ENCODE results near the gene HINFP. TPM values are rescaled to one million over a fixed set of nuclear protein-coding genes. Genes with fewer than 3 reads are reported as not detected.

Gene HINFP
- total and polyA plus RNA-seq, 9 of the 15 experiments (the other 6 are each of a cell fraction or from before 2014, with no cell fraction given): 13.8 to 34.1 (median 22.5) TPM

GRCh38 chr11:119108146-119108856 lies 13.1 kb upstream of the HINFP start (continued):
- peak; percentile 97 for TF ChIP-seq PKNOX1 (IDR thresholded peaks at IDR 0.05)
- peak; percentile 55 for TF ChIP-seq POLR2H (tag; IDR thresholded peaks at IDR 0.05; ENCODE audit: low read depth)
- TF ChIP-seq NELFE (IDR thresholded peaks at IDR 0.05; ENCODE audit: insufficient read depth, insufficient read length): no peak

- DNase-seq (ENCODE audit: extremely low read depth in 1 of 4, low spot score in 3 of 4) (no peak), ATAC-seq (no peak), FAIRE-seq (no peak)
- in situ Hi-C loops (cut with MboI): no loop called here
- POLR2A ChIA-PET: interaction anchor here (0.7 to 5.8 kb wide), 12 partner anchors 10 to 208 kb away, joined by 3 to 75 read pairs (median 4); partner anchors contain the start of genes HINFP, MCAM and NLRX1
- Histone ChIP-seq H3K9me3 (replicated peaks; ENCODE audit: control insufficient read depth, insufficient read depth, low read depth, low read length) (no peaks in the 10 kb centered on the region), H3K9ac (ENCODE audit: insufficient read depth in 1 of 2, low read depth in 2 of 2, low read length in 2 of 2) (peak overlapping the region; percentile 71 to 94; a peak in 3 of 4 replicates), H3K27me3 (ENCODE audit: control insufficient read depth in 2 of 2, insufficient read depth in 2 of 2, low read length in 2 of 2) (no peaks in the 10 kb centered on the region), H3K4me3 (peak overlapping the region; percentile 94), H4K20me1 (replicated peaks; ENCODE audit: control insufficient read depth, insufficient read depth, low read length) (peaks cover 18% of the 10 kb centered on the region), H3K4me1 (replicated peaks in 1 of 2; ENCODE audit: control insufficient read depth in 2 of 2, insufficient read depth in 2 of 2, low read length in 2 of 2) (peaks cover 32 to 34% of the 10 kb centered on the region in 2 experiments), H3K27ac (ENCODE audit: extremely low read depth, low read depth, low read length) (peak overlapping the region; percentile 83; the same call in 2 of the 3 replicates), H2AFZ (ENCODE audit: low read depth, low read length) (peak overlapping the region; percentile 64; the same call in 1 of the 2 replicates), H3K4me2 (ENCODE audit: insufficient read depth, low read length) (peak overlapping the region; percentile 99), H3K79me2 (ENCODE audit: control insufficient read depth, insufficient read depth, low read length) (peaks cover 41% of the 10 kb centered on the region), H3K36me3 (ENCODE audit: control insufficient read depth, insufficient read depth, low read length) (peaks cover 51% of the 10 kb centered on the region), H3K9me1 (ENCODE audit: control insufficient read depth, insufficient read depth, low read length) (no peaks in the 10 kb centered on the region)
- 18% methylated on average over 2 of the region's 2 CpGs for whole genome bisulfite sequencing (ENCODE audit: insufficient coverage, low coverage, missing lambda C conversion rate)
- BruUV-seq (replicated peaks): no TSS peak
- CTCF ChIA-PET (ENCODE audit: low intra/inter-chr PET ratio): no interaction called here
- intact Hi-C loops (cut with micrococcal nuclease): loop anchor here (5.0 kb wide), 1 partner anchor 268 kb away; no protein-coding TSS in a partner anchor
- TF ChIP-seq ZNF668 (CRISPR knock-in tag; IDR thresholded peaks at IDR 0.05): no peak
- no peak for TF ChIP-seq ZNF395 (CRISPR knock-in tag; IDR thresholded peaks at IDR 0.05)
- peak; percentile 88 for TF ChIP-seq NFIC (IDR thresholded peaks at IDR 0.05)
- TF ChIP-seq TRIM24 (IDR thresholded peaks at IDR 0.05): 0 out of 4 replicates have a peak, but pooled peaks of 1 of the 2 experiments have one; percentile 4
- TF ChIP-seq ZNF551 (CRISPR knock-in tag; IDR thresholded peaks at IDR 0.05): no peak
- no peak for TF ChIP-seq GTF2F1 (IDR thresholded peaks at IDR 0.05; ENCODE audit: low read depth, low read length)
- peak; percentile 11; the same call in 1 of the 2 replicates for TF ChIP-seq GABPA (tag; conservative IDR thresholded peaks at IDR 0.05; ENCODE audit: low read depth)
- 0 out of 2 replicates have a peak, but pooled peaks have one; percentile 19 for TF ChIP-seq TFAP4 (CRISPR knock-in tag; IDR thresholded peaks at IDR 0.05; ENCODE audit: borderline replicate concordance)
- TF ChIP-seq FIP1L1 (IDR thresholded peaks at IDR 0.05; ENCODE audit: low read depth, low read length, poor library complexity, severe bottlenecking): no peak
- TF ChIP-seq POLR2H (tag; IDR thresholded peaks at IDR 0.05; ENCODE audit: low read depth): peak; percentile 7; the same call in 1 of the 2 replicates
- TF ChIP-seq RAD21 (CRISPR knock-in tag; conservative IDR thresholded peaks at IDR 0.05 in 1 of 2, IDR thresholded peaks at IDR 0.05 in 1 of 2): 0 out of 4 replicates have a peak, but pooled peaks of 1 of the 2 experiments have one; percentile 11
- peak in 1 of 2 experiments; percentile 70; a peak in 2 of 4 replicates for TF ChIP-seq FOXA3 (CRISPR knock-in tag; conservative IDR thresholded peaks at IDR 0.05 in 1 of 2, IDR thresholded peaks at IDR 0.05 in 1 of 2)
Observed at GRCh38 chr11:119108857-119109221, 12.5 kb upstream of the HINFP start.
